Gastroesophageal sphincter (tissue), 4 donors: Measurements from ENCODE around the gene C11orf86. TPM values are rescaled to one million over a fixed set of nuclear protein-coding genes. Genes with fewer than 3 reads are reported as not detected.

Source experiments
- ATAC-seq: fragments of 150-250 bp; one replicate; pipeline ENCODE4 v1.9.1; 2016; ENCODE audit warnings: mild to moderate bottlenecking, moderate library complexity
- H3K27ac ChIP-seq, 4 donors: fragments of 200-600 bp; sonication (generic) in 3 of 4; 1 replicate in 3 of 4; 2 replicates in 1 of 4; pipeline ENCODE4 v1.5.1; 2016 to 2019
- H3K27me3 ChIP-seq: fragments of 200-600 bp; sonication (generic); one replicate; pipeline ENCODE4 v1.5.1; 2019
- H3K36me3 ChIP-seq, 2 donors: fragments of 200-600 bp; sonication (generic); one replicate each; pipeline ENCODE4 v1.5.1; 2019; ENCODE audit warnings: control low read depth in 1 of 2
- H3K4me1 ChIP-seq, 3 donors: fragments of 200-600 bp; sonication (generic); 1 replicate in 2 of 3; 2 replicates in 1 of 3; pipeline ENCODE4 v1.5.1; 2016 to 2019; ENCODE audit warnings: control low read depth in 2 of 3
- H3K4me3 ChIP-seq, 2 donors: fragments of 200-600 bp; sonication (generic); one replicate each; pipeline ENCODE4 v1.5.1; 2019; ENCODE audit warnings: mild to moderate bottlenecking in 1 of 2, moderate library complexity in 1 of 2
- H3K9me3 ChIP-seq, 3 donors: fragments of 200-600 bp; sonication (generic); one replicate each; pipeline ENCODE4 v1.5.1; 2017 to 2019; ENCODE audit warnings: control low read depth in 2 of 3
- EP300 ChIP-seq: sonication (generic); formaldehyde crosslinking; IDR thresholded peaks from one replicate; pipeline ENCODE4 v1.6.1; 2017; ENCODE audit warnings: antibody characterized with exemption, mild to moderate bottlenecking
- POLR2A ChIP-seq, 2 donors: fragments of 450-650 bp; IDR thresholded peaks; one replicate each; pipeline ENCODE4 v1.6.1; 2017; ENCODE audit warnings: antibody characterized with exemption in 2 of 2, mild to moderate bottlenecking in 2 of 2, moderate library complexity in 1 of 2
- POLR2AphosphoS5 ChIP-seq: sonication (generic); formaldehyde crosslinking; IDR thresholded peaks from one replicate; pipeline ENCODE4 v1.6.1; 2017; ENCODE audit warnings: antibody characterized with exemption
- WGBS, 2 donors: methylation state at CpG; one replicate each; pipeline ENCODE4 v1.1.5; 2018; ENCODE audit warnings: low coverage in 1 of 2; 5-methylcytosine and 5-hydroxymethylcytosine counted together
- total RNA-seq, 4 donors: library from RNA; depleted of rRNA; stranded (reverse); fragments of >200 nt; gene quantifications; one replicate each; pipeline ENCODE4 v1.1.0, GENCODE V29; 2016
- TF ChIP-seq, protein P1 (sequence below), 4 experiments: fragments of 200-600 bp in 2 of 4; fragments of 450-650 bp in 2 of 4; sonication (generic) in 1 of 4; IDR thresholded peaks; one replicate each; pipeline ENCODE4 v1.5.1; 2017 to 2019; ENCODE audit warnings: antibody characterized with exemption in 4 of 4, mild to moderate bottlenecking in 2 of 4, moderate library complexity in 2 of 4

Gene C11orf86, protein sequence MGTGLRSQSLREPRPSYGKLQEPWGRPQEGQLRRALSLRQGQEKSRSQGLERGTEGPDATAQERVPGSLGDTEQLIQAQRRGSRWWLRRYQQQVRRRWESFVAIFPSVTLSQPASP
- total RNA-seq = not detected

DNA sequence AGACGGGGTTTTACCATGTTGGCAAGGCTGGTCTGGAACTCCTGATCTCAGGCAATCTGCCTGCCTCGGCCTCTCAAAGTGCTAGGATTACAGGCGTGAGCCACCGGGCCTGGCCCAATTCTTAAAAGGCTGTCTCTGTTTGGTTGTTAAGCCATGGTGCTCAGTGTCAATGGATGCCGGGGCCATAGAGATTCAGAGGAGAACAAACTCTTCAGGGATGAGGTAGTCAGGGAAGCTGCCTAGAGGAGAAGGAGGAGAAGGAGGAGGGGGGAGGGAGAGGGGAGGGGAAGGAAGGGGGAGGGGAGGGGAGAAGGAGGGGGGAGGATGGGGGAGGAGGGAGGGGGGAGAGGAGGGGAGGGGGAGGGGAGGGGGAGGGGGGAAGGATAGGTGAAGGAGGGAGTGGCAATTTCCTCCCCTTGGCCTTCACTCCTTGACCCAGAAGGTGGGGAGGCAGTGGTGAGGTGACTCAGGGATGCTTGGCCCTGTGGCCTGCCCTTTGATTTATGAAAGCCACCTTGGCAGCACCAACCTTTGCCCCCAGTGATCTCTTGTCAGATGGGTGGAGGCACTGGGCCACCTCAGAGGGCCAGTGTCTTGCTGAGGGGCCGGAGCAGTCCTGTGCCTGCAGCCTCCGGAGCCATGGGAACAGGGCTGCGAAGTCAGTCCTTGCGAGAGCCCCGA, at the start of gene C11orf86:
Gene C11orf86, plus strand, starts transcription at position 581 of the 681 bp plus-strand sequence. Its CDS starts 59 bp downstream, at position 640.
- Histone ChIP-seq H3K9me3 (peaks cover 0 to 13% (median 0%) of the 10 kb centered on the region in 3 donors), H3K36me3 (no peaks in the 10 kb centered on the region), H3K27ac (no peak within 1 kb of the TSS), H3K27me3 (peaks cover 16% of the 10 kb centered on the region), H3K4me3 (no peak within 1 kb of the TSS), H3K4me1 (no peaks in the 10 kb centered on the region)
- TF ChIP-seq, protein P1, sequence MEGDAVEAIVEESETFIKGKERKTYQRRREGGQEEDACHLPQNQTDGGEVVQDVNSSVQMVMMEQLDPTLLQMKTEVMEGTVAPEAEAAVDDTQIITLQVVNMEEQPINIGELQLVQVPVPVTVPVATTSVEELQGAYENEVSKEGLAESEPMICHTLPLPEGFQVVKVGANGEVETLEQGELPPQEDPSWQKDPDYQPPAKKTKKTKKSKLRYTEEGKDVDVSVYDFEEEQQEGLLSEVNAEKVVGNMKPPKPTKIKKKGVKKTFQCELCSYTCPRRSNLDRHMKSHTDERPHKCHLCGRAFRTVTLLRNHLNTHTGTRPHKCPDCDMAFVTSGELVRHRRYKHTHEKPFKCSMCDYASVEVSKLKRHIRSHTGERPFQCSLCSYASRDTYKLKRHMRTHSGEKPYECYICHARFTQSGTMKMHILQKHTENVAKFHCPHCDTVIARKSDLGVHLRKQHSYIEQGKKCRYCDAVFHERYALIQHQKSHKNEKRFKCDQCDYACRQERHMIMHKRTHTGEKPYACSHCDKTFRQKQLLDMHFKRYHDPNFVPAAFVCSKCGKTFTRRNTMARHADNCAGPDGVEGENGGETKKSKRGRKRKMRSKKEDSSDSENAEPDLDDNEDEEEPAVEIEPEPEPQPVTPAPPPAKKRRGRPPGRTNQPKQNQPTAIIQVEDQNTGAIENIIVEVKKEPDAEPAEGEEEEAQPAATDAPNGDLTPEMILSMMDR (IDR thresholded peaks at IDR 0.05) = no peak
- no peak for TF ChIP-seq EP300
- no peak for TF ChIP-seq POLR2A (IDR thresholded peaks at IDR 0.05)
- no peak for TF ChIP-seq POLR2AphosphoS5
- ATAC-seq = no peak
- 72 to 83% methylated on average over 3 to 4 of the region's 10 CpGs for WGBS, 2 donors

DNA sequence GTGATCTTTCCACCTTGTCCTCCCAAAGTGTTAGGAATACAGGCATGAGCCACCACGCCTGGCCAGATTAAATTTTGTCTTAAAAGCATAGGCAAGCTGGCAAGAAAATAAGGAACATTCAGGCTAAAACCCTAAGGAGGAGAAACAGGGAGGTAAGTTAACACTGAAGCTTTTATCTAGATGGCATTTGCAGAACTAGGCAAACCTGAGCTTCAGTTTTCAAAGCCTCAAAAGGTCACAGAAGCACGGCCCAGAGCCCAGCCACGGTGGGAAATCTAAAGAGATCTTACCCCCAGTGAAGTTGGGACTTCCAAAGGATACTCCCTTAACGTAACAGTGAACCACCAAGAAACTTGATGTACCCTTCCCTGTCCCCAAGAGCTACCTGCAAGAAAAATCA, 45.4 kb upstream of the C11orf86 start:
- no peak for ATAC-seq
- no peak for TF ChIP-seq POLR2A (IDR thresholded peaks at IDR 0.05)
- TF ChIP-seq, protein P1 (IDR thresholded peaks at IDR 0.05) = no peak
- TF ChIP-seq POLR2AphosphoS5 = no peak
- no peak for TF ChIP-seq EP300
- Histone ChIP-seq H3K4me1 (no peaks in the 10 kb centered on the region), H3K27ac (no peak overlapping the region), H3K4me3 (no peak overlapping the region), H3K27me3 (no peaks in the 10 kb centered on the region), H3K36me3 (no peaks in the 10 kb centered on the region), H3K9me3 (no peaks in the 10 kb centered on the region)
- 76 to 94% methylated on average over 3 to 4 of the region's 4 CpGs for WGBS, 2 donors

DNA sequence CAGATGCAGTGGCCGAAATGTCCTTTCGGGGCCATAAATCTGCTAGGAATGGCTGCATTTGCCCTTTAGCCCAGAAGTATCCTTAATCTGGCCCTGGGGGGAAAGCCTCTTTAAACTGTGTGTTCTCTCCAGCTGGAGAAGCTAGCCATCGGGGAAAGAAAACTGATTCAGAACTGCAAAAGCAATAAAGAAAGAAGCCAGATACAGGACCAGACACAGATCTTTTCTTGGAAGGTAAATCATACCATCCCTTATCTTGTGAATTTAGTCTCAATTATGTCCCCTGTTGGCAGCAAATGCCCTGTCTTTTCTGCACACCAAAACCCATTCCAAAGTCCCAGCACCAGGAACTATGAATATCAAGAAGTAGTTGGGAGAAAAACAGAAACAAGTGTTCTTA, 42.6 kb upstream of the C11orf86 start:
- no peak for TF ChIP-seq POLR2AphosphoS5
- no peak for TF ChIP-seq POLR2A (IDR thresholded peaks at IDR 0.05)
- TF ChIP-seq EP300 = no peak
- TF ChIP-seq, protein P1 (IDR thresholded peaks at IDR 0.05) = no peak
- 89% methylated on average over 3 of the region's 3 CpGs; no CpG with 5 or more reads in 1 of the 2 donors for WGBS, 2 donors
- H3K4me1 ChIP-seq = no peaks in the 10 kb centered on the region
- H3K27ac ChIP-seq = no peak overlapping the region
- no peak overlapping the region for H3K4me3 ChIP-seq
- no peaks in the 10 kb centered on the region for H3K27me3 ChIP-seq
- no peaks in the 10 kb centered on the region for H3K36me3 ChIP-seq
- no peak for ATAC-seq
- no peaks in the 10 kb centered on the region for H3K9me3 ChIP-seq

DNA sequence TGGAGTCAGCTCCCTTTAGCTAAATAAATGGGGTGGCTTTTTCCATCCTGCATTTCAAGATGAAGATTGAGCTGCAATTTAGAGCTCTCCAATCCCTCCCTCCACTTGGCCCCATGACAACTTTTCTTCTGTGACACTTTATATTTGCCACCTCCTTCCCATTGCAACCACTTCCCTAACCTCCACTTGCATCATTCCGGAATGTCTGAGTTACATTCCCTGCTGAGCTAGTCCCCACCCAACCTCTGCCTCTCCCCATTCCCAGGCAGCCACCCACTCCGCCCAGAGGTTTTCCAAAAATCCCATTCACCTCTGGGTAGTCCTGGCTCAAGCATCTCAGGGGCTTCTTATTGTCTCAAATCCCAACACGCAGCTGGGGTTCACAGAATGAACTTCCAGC, 41.6 kb upstream of the C11orf86 start:
- H3K9me3 ChIP-seq = no peaks in the 10 kb centered on the region
- no peaks in the 10 kb centered on the region for H3K27me3 ChIP-seq
- H3K4me3 ChIP-seq = no peak overlapping the region
- 80 to 89% methylated on average over 1 to 3 of the region's 3 CpGs for WGBS, 2 donors
- TF ChIP-seq, protein P1 (IDR thresholded peaks at IDR 0.05) = no peak
- TF ChIP-seq POLR2AphosphoS5 (no peak), POLR2A (IDR thresholded peaks at IDR 0.05) (no peak), EP300 (no peak)
- H3K27ac ChIP-seq = no peak overlapping the region
- ATAC-seq = no peak
- H3K36me3 ChIP-seq = no peaks in the 10 kb centered on the region
- H3K4me1 ChIP-seq = no peaks in the 10 kb centered on the region
